ENCODE measurements around the gene ETFA.

DNA sequence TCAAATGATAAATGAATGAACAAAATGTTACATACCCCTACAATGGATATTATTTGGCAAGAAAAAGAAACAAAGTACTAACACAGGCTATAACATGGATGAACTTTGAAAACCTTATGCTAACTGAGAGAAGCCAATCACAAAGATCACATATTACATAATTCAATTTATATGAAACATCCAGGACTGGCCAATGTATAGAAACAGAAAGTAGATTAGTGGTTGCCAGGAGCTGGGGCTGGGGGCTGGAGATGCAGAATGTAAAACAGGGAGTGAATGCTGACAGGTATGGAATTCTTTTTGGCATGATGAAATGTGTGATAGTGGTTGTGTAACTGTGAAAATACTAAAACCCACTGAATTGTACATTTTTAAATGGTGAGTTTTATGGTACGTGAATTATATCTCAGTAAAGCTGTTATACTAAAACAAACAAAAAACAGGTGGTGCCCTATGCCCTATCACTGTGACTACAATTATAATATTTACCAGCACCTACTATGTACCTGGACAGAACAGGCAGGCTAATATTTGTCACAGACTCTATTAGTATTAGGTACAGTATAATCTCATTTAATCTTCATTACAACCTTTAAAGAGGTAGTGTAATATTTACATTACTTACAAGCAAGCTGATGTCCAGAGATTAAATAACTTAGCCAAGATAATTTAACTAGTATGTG, 90.0 kb downstream of the ETFA start:
- TF ChIP-seq EZH2 (IDR thresholded peaks at IDR 0.05; ENCODE audit: borderline replicate concordance, low read length): no peak
- TF ChIP-seq, protein P1, sequence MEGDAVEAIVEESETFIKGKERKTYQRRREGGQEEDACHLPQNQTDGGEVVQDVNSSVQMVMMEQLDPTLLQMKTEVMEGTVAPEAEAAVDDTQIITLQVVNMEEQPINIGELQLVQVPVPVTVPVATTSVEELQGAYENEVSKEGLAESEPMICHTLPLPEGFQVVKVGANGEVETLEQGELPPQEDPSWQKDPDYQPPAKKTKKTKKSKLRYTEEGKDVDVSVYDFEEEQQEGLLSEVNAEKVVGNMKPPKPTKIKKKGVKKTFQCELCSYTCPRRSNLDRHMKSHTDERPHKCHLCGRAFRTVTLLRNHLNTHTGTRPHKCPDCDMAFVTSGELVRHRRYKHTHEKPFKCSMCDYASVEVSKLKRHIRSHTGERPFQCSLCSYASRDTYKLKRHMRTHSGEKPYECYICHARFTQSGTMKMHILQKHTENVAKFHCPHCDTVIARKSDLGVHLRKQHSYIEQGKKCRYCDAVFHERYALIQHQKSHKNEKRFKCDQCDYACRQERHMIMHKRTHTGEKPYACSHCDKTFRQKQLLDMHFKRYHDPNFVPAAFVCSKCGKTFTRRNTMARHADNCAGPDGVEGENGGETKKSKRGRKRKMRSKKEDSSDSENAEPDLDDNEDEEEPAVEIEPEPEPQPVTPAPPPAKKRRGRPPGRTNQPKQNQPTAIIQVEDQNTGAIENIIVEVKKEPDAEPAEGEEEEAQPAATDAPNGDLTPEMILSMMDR (IDR thresholded peaks at IDR 0.05; ENCODE audit: low read length): no peak

Measured in OCI-LY1 (cell line).